Upper lobe of right lung (tissue), 1 donor: Measurements from ENCODE around the gene GLP2R. TPM values are rescaled to one million over a fixed set of nuclear protein-coding genes. Genes with fewer than 3 reads are reported as not detected.
A peak's percentile ranks its signal among the peaks of the same experiment; 100 is the strongest.

Source experiments
- ATAC-seq: fragments of 200-7000 bp; cut with Tn5 transposase; one replicate; pipeline ENCODE4 v1.9.1; 2020; ENCODE audit warnings: mild to moderate bottlenecking, moderate library complexity
- DNase-seq: peaks from one replicate; pipeline ENCODE4 v3.0.0-alpha.2; 2020
- H3K27ac ChIP-seq: fragments of 200-600 bp; one replicate; pipeline ENCODE4 v1.8.0; 2022
- H3K27me3 ChIP-seq: fragments of 200-600 bp; one replicate; pipeline ENCODE4 v1.8.0; 2022; ENCODE audit warnings: mild to moderate bottlenecking
- H3K36me3 ChIP-seq: fragments of 200-600 bp; one replicate; pipeline ENCODE4 v1.8.0; 2022
- H3K4me1 ChIP-seq: fragments of 200-600 bp; one replicate; pipeline ENCODE4 v1.8.0; 2022
- H3K4me3 ChIP-seq: fragments of 200-600 bp; one replicate; pipeline ENCODE4 v1.8.0; 2022; ENCODE audit warnings: mild to moderate bottlenecking
- H3K9me3 ChIP-seq: fragments of 200-600 bp; one replicate; pipeline ENCODE4 v1.8.0; 2022
- intact Hi-C: fragments of 100-400 bp; cut with DNase I; formaldehyde crosslinking; loops from one replicate; pipeline ENCODE4 v1.11.0; 2022
- total RNA-seq: library from RNA; stranded (reverse); fragmentation: NEBNext Ultra II Directional; extraction: Animal tissue kit (Norgen Biotek cat#: 25700); gene quantifications from one replicate; pipeline ENCODE4 v1.2.1, GENCODE V29; 2021
- TF ChIP-seq, protein P1 (sequence below): fragments of 200-600 bp; IDR thresholded peaks from one replicate; pipeline ENCODE4 v1.8.0; 2022; ENCODE audit warnings: antibody characterized with exemption
- donor health status: DM: no; HTN: yes; CAD: no; lungs with severe emphysema.

Gene GLP2R
- total RNA-seq, 1 donor from 2014 or later = 1.8 TPM

GRCh38 chr17:9925457-9925856, 99.7 kb downstream of the GLP2R start:
- intact Hi-C loops = no loop called here
- Histone ChIP-seq H3K27ac (no peak overlapping the region), H3K4me3 (no peak overlapping the region), H3K27me3 (no peaks in the 10 kb centered on the region), H3K4me1 (no peaks in the 10 kb centered on the region), H3K36me3 (peaks cover 5% of the 10 kb centered on the region), H3K9me3 (no peaks in the 10 kb centered on the region)
- DNase-seq (no peak), ATAC-seq (no peak)
- TF ChIP-seq, protein P1, sequence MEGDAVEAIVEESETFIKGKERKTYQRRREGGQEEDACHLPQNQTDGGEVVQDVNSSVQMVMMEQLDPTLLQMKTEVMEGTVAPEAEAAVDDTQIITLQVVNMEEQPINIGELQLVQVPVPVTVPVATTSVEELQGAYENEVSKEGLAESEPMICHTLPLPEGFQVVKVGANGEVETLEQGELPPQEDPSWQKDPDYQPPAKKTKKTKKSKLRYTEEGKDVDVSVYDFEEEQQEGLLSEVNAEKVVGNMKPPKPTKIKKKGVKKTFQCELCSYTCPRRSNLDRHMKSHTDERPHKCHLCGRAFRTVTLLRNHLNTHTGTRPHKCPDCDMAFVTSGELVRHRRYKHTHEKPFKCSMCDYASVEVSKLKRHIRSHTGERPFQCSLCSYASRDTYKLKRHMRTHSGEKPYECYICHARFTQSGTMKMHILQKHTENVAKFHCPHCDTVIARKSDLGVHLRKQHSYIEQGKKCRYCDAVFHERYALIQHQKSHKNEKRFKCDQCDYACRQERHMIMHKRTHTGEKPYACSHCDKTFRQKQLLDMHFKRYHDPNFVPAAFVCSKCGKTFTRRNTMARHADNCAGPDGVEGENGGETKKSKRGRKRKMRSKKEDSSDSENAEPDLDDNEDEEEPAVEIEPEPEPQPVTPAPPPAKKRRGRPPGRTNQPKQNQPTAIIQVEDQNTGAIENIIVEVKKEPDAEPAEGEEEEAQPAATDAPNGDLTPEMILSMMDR = no peak

DNA sequence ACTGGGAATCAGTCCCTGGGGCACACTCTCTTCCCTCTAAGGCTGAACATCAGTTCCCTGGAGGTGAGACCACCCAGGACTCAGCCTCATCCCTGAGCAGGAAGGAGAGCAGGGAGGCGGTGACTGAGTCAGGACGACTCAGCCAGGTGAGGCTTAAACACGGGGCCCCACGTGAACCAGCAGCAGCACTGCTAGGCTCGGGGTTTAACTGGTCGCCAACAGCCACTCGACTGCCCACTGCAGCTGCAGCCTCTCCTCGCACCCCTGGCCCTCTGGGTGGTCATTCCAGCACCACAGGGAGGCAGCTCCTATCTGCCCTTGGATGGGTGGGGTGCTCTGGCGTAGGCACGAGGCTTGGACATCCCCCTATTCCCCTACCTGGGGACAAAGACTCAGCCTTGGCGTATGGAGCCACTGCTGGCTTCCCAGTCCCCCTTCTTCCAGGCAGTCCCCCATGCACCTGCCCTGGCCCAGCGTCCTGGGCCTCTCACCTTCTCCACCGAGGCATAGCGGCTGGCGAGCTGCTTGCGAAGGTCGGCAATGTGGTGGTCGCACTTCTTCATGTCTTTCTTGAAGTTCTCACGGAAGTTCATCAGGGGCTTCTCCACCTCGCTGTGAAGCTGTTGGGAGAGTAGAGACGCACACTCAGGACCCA, 100.6 kb downstream of the GLP2R start:
- intact Hi-C loops = no loop called here
- ATAC-seq = no peak

DNA sequence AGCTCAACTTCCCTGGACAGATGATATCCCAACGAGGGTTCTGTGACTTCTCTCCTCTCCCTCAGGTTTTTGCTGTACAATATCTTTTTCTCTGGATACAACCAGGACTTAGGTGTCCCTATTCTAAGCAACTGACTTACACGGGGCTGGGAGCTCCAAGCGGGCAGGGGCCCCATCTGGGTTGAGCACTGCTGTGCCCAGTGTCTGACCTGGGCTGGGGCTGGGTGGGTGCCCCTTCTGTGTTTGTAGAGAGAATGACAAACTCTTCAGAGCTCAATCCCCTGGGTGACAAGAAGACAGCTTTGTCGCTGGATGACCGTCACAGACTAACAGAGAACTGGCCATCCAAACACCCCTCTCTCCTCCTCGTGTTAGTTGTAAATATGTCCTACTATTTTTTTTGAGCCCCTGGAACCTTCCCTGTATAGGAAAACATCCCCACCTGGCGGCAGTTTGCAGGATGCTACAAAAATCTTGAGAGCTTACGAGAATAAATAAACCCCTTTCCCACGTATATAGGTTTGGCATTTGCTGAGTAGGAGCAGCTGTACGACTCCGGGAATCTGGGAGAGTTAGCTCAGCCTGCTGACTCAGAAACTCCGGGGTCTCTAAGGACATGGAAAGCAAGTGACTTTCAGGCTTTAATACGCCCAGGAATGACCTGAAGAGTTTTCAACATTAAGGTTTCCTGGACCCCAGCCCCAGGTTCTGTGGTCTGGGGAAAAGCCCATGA, 103.0 kb downstream of the GLP2R start:
- no peaks in the 10 kb centered on the region for H3K9me3 ChIP-seq
- H3K27ac ChIP-seq = no peak overlapping the region
- intact Hi-C loops = no loop called here

More for the DNA sequence above, 100.6 kb downstream of the GLP2R start:
- H3K27me3 ChIP-seq = no peaks in the 10 kb centered on the region
- H3K36me3 ChIP-seq = no peaks in the 10 kb centered on the region
- no peak for DNase-seq
- H3K4me3 ChIP-seq = no peak overlapping the region
- H3K9me3 ChIP-seq = no peaks in the 10 kb centered on the region
- H3K27ac ChIP-seq = no peak overlapping the region
- H3K4me1 ChIP-seq = no peaks in the 10 kb centered on the region
- TF ChIP-seq, protein P1 = no peak

GRCh38 chr17:9929871-9930270, 104.1 kb downstream of the GLP2R start:
- TF ChIP-seq, protein P1 = no peak
- Histone ChIP-seq H3K36me3 (no peaks in the 10 kb centered on the region), H3K27ac (no peak overlapping the region), H3K27me3 (no peaks in the 10 kb centered on the region), H3K4me3 (no peak overlapping the region), H3K4me1 (no peaks in the 10 kb centered on the region), H3K9me3 (no peaks in the 10 kb centered on the region)
- no peak for DNase-seq
- intact Hi-C loops = no loop called here
- ATAC-seq = no peak

More for the DNA sequence above, 103.0 kb downstream of the GLP2R start:
- Histone ChIP-seq H3K4me3 (no peak overlapping the region), H3K36me3 (no peaks in the 10 kb centered on the region), H3K27me3 (no peaks in the 10 kb centered on the region), H3K4me1 (no peaks in the 10 kb centered on the region)
- DNase-seq = no peak
- TF ChIP-seq, protein P1 = peak; percentile 25
- no peak for ATAC-seq

DNA sequence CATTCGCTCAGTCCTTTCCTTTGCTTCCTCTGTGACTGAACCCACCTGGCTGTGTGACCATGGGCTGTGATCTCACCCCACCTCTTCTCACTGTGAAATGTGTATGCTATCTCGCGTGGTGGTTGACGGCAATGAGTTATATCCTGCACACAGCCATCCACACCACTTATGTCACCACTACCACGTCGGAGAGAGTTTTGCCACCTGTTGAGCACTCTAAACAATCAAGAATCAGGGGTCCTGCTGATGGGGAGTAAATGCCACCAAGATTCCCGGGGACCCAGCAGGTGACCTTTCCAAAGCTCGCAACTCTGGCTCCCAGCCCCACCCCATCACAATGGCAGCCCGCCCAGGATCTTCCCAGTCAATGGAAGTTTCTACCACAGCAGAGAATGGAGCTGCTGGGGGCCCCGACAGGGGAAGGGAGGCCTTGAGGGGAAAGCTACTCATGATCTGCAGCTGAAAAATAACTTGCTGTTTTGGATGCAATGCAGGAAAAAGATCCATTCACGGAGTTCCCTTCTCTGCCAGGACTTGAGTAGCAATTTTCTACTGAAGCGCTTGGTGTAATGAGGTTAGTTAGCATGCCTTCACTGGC, 105.5 kb downstream of the GLP2R start:
- TF ChIP-seq, protein P1 = no peak
- Histone ChIP-seq H3K36me3 (no peaks in the 10 kb centered on the region), H3K4me1 (no peaks in the 10 kb centered on the region), H3K27me3 (no peaks in the 10 kb centered on the region), H3K4me3 (no peak overlapping the region), H3K9me3 (no peaks in the 10 kb centered on the region), H3K27ac (no peak overlapping the region)
- intact Hi-C loops = no loop called here
- DNase-seq (no peak), ATAC-seq (no peak)
